ENCODE results near the gene ABRACL.

The ABRACL gene

GRCh38 chr6:139029470-139030227 is 1.1 kb downstream of the ABRACL start:
- H4K20me1 ChIP-seq (ENCODE audit: insufficient read depth), result no peaks in the 10 kb centered on the region
- no peaks in the 10 kb centered on the region for H3K27me3 ChIP-seq (ENCODE audit: insufficient read depth, low read depth)
- H3K4me3 ChIP-seq (IDR thresholded peaks at IDR 0.05; ENCODE audit: insufficient read depth, low read depth, low read length), result no peak overlapping the region
- H3K9ac ChIP-seq, result peak overlapping the region; percentile 79
- H2AFZ ChIP-seq (ENCODE audit: low read depth), result peak overlapping the region; percentile 82
- H3K4me2 ChIP-seq, result peak overlapping the region; percentile 76
- H3K79me2 ChIP-seq (ENCODE audit: insufficient read depth, low read depth), result peaks cover 11% of the 10 kb centered on the region; the same call in 1 of the 2 replicates
- H3K36me3 ChIP-seq (ENCODE audit: insufficient read depth), result no peaks in the 10 kb centered on the region
- peaks cover 11% of the 10 kb centered on the region for H3K4me1 ChIP-seq (ENCODE audit: low read depth, poor library complexity, severe bottlenecking)
- no peak overlapping the region for H3K27ac ChIP-seq
- TF ChIP-seq, protein P1, sequence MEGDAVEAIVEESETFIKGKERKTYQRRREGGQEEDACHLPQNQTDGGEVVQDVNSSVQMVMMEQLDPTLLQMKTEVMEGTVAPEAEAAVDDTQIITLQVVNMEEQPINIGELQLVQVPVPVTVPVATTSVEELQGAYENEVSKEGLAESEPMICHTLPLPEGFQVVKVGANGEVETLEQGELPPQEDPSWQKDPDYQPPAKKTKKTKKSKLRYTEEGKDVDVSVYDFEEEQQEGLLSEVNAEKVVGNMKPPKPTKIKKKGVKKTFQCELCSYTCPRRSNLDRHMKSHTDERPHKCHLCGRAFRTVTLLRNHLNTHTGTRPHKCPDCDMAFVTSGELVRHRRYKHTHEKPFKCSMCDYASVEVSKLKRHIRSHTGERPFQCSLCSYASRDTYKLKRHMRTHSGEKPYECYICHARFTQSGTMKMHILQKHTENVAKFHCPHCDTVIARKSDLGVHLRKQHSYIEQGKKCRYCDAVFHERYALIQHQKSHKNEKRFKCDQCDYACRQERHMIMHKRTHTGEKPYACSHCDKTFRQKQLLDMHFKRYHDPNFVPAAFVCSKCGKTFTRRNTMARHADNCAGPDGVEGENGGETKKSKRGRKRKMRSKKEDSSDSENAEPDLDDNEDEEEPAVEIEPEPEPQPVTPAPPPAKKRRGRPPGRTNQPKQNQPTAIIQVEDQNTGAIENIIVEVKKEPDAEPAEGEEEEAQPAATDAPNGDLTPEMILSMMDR (conservative IDR thresholded peaks at IDR 0.05; ENCODE audit: low read depth, low read length), result no peak

- Histone ChIP-seq H3K4me1 (ENCODE audit: low read depth, poor library complexity, severe bottlenecking) (peaks cover 11% of the 10 kb centered on the region), H3K4me3 (IDR thresholded peaks at IDR 0.05; ENCODE audit: insufficient read depth, low read depth, low read length) (no peak overlapping the region), H3K79me2 (ENCODE audit: insufficient read depth, low read depth) (peaks cover 11% of the 10 kb centered on the region; the same call in 1 of the 2 replicates), H2AFZ (ENCODE audit: low read depth) (no peak overlapping the region), H3K27me3 (ENCODE audit: insufficient read depth, low read depth) (no peaks in the 10 kb centered on the region), H3K4me2 (no peak overlapping the region), H4K20me1 (ENCODE audit: insufficient read depth) (no peaks in the 10 kb centered on the region), H3K9ac (no peak overlapping the region), H3K27ac (no peak overlapping the region), H3K36me3 (ENCODE audit: insufficient read depth) (no peaks in the 10 kb centered on the region)
- TF ChIP-seq, protein P1 (conservative IDR thresholded peaks at IDR 0.05; ENCODE audit: low read depth, low read length), result no peak
Measured at GRCh38 chr6:139030228-139030963, 1.9 kb downstream of the ABRACL start.

DNA sequence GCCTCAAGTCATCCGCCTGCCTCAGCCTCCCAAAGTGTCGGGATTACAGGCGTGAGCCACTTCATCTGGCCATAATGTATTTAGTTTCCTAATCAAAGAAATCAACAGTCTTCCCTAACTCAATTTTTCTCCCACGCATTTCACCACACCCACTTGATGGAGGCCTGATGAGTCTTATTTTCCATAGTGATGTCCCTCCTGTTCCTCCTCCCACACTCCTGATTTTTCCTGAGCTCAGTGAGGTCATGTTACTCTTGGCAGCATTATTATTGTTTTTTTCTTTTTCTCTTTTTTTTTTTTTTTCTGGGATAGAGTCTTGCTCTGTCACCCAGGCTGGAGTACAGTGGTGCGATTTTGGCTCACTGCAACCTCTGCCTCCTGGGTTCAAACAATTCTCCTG is 8.9 kb downstream of the ABRACL start:
- no peaks in the 10 kb centered on the region for H3K36me3 ChIP-seq (ENCODE audit: insufficient read depth)

GRCh38 chr6:139044250-139044649 is 15.7 kb downstream of the ABRACL start:
- Histone ChIP-seq H3K4me3 (IDR thresholded peaks at IDR 0.05; ENCODE audit: insufficient read depth, low read depth, low read length) (no peak overlapping the region), H3K27me3 (ENCODE audit: insufficient read depth, low read depth) (no peaks in the 10 kb centered on the region), H3K36me3 (ENCODE audit: insufficient read depth) (no peaks in the 10 kb centered on the region), H3K9ac (no peak overlapping the region), H4K20me1 (ENCODE audit: insufficient read depth) (no peaks in the 10 kb centered on the region), H2AFZ (ENCODE audit: low read depth) (no peak overlapping the region), H3K4me2 (no peak overlapping the region), H3K79me2 (ENCODE audit: insufficient read depth, low read depth) (no peaks in the 10 kb centered on the region), H3K27ac (no peak overlapping the region), H3K4me1 (ENCODE audit: low read depth, poor library complexity, severe bottlenecking) (no peaks in the 10 kb centered on the region)
- TF ChIP-seq, protein P1 (conservative IDR thresholded peaks at IDR 0.05; ENCODE audit: low read depth, low read length), result no peak

More for the DNA sequence above, 8.9 kb downstream of the ABRACL start:
- H3K9ac ChIP-seq, result no peak overlapping the region
- no peak overlapping the region for H3K4me3 ChIP-seq (IDR thresholded peaks at IDR 0.05; ENCODE audit: insufficient read depth, low read depth, low read length)
- no peaks in the 10 kb centered on the region; the same call in 1 of the 2 replicates for H3K79me2 ChIP-seq (ENCODE audit: insufficient read depth, low read depth)
- no peak overlapping the region for H3K4me2 ChIP-seq
- H4K20me1 ChIP-seq (ENCODE audit: insufficient read depth), result no peaks in the 10 kb centered on the region
- no peak overlapping the region for H2AFZ ChIP-seq (ENCODE audit: low read depth)
- no peaks in the 10 kb centered on the region for H3K4me1 ChIP-seq (ENCODE audit: low read depth, poor library complexity, severe bottlenecking)
- no peak overlapping the region for H3K27ac ChIP-seq
- H3K27me3 ChIP-seq (ENCODE audit: insufficient read depth, low read depth), result no peaks in the 10 kb centered on the region
- TF ChIP-seq, protein P1 (conservative IDR thresholded peaks at IDR 0.05; ENCODE audit: low read depth, low read length), result no peak

All from KMS-11 (cell line).